ENCODE measurements around the gene FBP2.

FBP2 gene

DNA sequence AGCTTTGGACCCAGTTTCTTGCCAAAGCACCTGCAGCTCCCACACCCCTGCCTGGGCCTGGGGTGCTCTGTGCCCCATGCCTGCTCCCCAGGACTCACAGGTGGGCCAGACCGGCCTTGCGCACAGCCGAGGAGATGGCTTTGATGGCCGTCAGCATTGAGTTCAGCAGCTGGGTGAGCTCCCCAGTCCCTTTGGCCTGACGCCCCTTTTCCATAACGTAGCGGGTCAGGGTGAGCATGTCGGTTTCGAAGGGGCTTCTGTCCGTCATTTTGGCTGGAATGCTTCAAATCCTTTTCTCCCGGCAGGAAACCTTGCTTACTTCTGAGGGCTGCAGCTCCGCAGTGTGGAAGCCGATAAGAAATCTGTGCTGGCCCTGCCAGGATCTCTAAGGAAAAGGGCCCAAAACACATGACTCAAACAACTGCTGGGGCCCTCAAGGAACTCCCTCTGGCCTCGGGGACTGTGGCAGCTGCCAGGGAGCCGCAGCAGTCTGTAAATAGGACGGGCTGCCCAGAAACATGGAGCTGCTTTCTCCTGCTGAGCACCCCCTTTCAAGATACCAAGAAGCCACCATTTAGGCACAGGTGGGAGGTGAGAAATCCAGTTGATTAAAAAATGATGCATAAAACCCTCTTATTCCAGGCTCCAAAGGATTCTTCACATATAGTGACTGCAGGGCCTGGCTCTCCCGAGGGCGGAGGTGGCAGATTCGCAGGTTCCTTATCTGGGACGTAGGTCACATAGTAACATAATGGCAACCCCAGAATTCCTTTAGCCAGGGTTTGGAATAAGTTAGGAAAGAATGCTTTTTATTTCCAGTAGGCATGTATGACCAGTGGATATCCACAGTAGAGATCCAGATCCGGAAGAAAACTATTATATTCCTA lies at the start of gene FBP2:
FBP2 (minus strand) TSS at position 366 of the 887 bp plus-strand sequence; CDS start at position 268, 98 bp downstream.
- DNase-seq: no peak

DNA sequence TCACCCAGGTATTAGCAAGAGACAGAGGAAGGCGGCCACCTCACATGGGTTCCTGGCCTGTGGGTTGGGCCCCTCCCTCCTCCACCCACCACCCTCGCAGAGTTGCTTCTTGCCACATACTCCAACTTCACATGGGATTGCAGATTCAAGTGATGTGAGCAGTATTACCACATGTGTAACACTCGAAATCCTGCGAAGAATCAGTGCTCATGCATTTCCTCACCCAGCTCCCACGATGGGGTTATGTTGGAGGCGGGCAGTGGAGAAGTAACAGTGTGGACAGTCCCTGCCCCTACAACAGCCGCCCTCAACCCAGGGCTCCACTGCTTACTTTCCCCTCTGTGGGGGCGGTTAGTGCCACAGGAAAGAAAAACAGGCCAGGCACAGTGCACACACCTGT lies 49.6 kb upstream of the FBP2 start:
- no peak for DNase-seq

DNA sequence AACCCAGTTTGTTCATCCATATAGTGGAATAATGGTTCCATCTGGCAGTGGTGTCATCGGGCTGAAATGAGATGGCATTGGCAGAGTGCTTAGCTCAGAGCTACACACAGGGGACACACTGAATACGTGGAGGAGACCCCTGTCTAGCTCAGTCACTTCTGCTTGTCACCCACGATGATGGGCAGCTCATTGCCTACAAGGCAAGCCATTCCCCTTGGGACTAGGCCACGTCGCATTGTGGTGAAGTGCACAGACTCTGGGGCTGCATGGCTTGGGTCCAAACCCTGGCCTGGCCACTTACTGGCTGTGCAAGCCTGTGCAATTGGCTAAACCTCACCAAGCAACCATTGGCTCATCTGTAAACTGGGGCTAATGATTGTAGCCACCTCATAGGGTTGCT lies 48.9 kb upstream of the FBP2 start:
- DNase-seq: no peak

DNA sequence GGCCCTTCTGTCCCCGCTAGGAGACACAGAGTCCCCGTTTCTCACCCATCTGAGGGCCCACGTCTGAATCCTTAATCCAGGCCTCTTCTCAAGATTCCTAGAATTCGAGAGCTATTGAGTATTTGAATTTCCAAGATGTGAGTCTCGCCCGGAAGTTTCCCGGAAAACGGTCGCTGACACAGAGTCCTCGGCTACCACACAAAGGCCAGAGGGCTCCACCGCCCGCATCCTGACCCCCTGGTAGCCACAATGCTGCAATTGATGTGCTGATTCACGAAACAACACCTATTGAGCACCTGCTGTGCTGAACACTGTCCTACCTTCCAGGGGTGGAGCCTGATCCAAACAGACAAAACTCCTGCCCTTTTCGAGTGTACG lies 46.4 kb upstream of the FBP2 start:
- no peak for DNase-seq

DNA sequence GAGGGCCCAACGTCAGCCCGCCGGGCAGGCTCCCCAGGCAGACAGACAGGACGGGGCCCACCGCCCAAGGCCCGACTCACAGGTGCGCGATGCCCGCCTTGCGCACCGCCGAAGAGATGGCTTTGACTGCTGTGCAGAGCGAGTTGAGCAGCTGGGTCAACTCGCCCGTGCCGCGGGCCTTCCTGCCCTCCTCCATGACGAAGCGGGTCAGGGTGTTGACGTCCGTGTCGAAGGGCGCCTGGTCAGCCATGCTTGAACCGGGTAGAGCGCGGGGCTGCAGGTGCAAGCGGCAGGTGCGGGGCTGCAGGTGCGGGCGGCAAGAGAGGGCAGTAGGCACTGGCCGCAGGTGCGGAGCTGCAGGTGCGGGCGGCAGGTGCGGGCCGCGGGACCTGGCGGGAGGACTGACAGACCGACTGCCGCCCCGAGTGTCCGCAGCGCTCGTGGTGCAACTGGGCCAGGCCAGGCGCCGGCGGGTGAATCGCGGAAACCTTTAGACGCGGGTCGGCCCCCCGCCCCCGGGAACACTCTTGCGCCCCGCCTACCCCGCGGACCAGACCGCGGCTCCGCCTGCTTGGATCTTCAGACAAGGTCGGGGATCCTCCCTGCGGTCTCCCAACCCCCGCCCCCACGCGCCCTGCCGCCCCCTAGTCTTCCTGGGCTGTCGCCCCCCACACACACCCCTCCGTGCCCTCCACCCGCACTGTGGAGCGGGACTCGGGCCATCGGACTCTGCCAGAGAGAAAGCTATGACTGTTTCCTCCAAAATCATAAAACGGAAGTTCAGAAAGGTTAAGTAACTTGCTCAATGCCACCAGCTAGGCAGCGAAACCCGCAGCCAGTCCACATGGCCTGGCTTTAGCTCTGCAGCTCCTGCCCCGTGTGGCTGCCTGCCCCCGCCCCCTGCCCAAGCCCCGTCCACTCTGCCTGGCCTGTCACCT lies 45.7 kb upstream of the FBP2 start, which contains the start of gene FBP1:
FBP1 (minus strand) TSS at position 458 of the 938 bp plus-strand sequence; CDS start at position 250, 208 bp downstream.
- peak; percentile 64 for DNase-seq

DNA sequence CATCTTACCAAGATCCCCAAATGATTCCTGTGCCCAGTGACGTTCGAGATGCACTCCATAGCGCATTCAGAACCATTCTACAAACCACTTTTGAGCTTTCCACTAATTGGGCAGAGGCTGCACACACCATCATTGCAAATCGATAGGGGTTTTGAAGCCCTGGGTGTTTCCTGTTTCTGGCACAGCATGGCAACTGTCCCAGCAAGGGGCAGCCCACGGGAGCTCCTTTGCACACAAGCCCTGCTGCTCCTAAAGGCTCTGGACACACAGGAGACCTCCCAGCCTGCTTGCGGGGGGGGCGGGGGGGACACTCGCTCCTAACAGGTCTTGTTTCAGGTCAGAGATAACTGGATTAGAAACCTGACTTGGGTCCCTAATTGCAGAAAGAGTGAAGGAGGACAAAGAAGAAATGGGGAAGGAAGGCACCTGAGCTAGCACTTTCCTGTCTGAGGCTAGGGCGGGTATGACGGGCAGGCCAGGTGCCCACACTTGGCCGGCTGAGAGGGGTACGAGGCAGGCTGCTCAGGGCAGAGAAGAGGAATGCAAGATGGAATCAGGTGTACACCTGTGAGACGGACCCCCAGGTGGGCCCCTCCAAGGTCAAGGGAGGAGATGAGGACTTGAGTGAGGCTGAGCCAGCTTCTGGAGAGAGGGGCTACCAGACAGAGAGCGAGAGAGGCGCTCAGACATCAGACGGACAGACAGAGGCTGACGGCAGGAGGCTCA lies 44.9 kb upstream of the FBP2 start:
- no peak for DNase-seq

DNA sequence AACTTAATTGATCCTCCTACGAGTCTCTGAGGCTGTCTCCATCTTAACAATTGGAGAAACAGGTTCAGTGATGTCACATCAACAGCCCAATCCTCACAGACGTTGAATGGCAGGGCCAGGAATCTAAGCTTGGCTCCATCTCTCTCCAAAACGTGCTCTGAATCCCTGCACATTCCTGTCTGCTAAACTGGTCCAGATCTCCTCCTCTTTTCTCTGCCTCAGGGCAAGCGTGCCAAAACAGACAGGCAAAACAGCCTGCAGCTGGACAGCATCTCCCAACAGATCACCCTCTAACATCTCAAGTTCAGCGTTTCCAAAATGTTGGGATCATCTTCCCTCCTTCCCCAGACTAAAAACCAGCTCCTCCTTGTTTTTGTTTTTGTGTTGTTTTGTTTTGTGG lies 39.1 kb upstream of the FBP2 start:
- no peak for DNase-seq

DNA sequence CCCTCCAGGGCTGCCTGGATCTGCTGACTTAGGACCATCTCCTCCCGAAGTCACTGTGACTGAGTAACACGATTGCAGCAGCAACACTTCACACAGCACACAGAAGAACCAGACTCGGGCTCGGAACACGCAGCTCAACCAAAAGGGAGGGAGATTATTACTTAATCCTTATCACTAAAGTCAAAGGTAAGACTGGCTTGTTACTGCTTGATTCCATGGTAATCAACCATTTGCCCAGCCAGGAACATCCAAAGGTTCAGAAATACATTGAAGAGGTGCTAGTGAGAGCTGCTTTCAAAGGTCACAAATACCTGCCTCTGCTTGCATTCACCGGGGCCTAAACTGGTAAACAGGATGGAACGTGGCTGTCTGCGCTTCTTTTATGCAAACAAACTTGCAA lies 38.0 kb upstream of the FBP2 start:
- no peak for DNase-seq

DNA sequence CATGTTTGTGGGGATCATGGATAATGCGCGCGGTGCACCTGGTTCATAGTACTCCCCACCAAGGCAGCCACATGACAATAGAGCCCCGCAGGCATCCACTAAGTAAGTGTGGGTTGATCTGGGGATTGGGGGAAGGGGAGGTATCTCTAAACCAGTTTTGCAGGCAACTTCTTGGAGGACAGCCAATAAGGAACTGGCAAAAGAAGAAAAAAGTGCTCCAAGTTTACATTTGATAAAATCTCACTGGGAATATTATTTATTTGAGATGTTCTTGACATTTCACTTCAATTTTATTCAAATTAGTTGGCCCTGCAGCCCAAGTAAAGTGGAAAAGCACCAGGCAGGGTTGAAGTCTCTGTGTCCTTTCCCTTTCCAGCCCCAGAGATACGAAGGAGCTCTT lies 37.2 kb upstream of the FBP2 start:
- no peak for DNase-seq

DNA sequence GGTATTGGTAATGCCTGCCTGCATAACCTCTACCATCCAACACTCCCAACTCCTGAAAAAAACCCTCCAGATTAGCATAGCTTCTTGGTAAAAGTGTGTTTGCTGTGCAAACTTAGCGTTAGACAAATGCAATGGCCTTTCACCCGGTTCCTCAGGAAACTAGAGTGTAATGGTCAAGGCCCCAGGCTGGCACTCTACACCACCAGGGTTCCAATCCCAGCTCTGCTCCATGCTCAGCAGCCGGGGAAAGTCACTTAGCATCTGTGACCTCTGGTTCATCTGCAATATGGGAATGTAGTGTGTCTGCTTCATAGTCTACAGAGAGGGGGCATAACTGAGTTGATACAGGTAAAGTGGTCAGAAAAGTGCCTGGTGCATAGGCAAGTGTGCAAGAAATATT lies 36.7 kb upstream of the FBP2 start:
- no peak for DNase-seq

DNA sequence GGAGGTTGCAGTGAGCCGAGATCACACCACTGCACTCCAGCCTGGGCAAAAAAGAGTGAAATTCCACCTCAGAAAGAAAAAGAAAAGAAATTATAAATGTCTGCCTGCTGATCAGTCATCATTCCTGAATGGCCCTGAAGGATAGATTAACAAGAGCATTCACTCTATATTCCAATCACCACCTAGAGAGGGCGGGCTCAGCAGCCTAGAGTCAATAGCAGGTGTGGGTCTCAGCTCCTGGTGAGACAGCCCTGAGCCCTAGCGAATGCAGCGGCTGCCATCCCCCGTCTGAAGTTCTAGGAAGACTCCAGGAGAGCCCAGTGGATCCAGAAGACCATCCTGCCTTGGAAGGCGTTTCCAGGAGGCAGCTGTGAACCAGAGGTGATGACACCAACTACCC lies 33.7 kb upstream of the FBP2 start:
- no peak for DNase-seq

DNA sequence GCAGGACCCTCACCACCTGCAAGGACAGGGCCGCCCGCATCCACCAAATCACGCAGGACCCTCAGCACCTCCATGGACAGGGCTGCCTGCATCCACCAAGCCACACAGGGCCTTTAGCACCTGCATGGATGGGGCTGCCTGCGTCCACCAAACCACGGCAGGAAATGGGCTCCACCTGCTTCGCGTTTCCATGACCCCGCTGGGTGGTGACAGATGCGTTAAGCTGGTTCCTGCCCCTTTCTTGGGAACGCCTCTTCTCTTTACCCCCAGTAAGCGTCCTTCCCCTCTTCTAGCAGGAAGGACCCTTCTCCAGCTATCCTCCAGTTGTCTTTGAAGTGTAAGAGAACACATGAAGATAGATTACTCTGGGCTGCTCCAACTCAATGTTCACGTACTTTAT lies 32.2 kb upstream of the FBP2 start:
- peak; percentile 22 for DNase-seq

DNA sequence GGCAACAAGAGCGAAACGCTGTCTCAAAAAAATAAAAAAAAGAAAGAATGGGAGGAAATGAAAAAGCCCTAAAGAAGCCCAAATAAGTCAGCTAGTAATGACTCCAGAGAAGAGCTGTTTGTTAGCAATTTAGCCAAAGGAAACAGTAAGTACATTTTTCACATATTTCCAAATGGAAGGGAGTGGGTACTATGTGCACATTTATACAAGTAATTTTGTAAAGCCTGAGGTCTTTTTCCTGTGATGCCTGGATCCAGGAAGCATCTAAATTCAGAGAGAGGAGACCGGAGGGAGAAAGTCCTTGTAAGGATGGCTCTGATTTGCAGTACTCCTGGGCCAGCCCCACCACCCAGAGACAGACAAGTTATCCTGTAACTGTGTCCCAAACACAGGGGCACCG lies 31.0 kb upstream of the FBP2 start:
- DNase-seq: no peak

DNA sequence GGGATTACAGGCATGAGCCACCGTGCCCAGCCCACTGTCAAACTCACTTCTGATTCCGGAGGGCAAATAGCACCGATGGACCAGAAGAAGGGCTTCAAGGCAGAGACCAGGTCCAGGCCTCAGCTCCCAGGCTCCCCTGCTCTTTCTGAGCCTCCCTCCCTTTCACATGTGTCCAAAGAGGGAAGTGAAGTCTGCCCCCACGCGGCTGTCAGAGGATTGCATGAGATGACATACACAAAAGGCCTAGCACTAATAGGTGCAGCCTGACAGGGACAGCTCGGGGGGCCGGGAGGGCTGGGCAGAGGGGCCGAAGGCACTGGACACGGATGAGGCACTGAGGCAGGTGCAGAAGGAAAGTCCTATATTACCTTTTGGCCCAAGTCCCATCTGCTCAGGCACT lies 29.6 kb upstream of the FBP2 start:
- DNase-seq: peak; percentile 58

DNA sequence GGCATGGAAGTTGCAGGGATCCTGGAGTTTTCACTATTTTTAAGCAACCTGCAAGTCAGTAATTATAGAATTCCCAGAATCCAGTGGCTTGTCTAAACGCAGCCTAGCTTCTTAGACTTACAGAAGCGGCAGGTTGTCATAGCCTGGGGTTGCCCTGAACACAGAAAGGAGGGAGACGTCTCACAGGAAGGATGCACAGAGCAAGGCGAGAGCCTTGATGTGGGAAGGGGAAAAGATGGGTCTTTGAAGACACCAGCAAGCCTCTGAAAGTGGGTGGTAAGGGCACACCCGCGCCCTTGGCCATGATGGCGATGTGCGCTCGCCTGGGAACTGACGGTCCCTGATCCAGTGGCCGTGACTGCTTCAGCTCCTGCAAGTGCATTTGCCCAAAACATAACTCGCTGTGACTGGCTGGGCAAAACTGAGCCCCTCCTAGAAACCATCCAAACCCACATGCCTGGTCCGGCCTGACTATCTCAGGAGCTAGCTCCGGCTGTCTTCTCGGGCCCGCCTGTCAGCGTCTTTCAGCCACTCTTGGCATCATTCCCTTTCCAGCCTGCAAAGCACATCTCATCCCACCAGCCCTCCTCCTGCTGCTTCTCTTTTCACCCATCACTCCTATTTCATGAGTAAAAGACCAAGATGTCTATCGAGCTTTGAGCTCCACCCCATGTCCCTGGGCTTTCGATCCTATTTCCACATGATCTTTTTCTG lies 28.6 kb upstream of the FBP2 start:
- DNase-seq: no peak

DNA sequence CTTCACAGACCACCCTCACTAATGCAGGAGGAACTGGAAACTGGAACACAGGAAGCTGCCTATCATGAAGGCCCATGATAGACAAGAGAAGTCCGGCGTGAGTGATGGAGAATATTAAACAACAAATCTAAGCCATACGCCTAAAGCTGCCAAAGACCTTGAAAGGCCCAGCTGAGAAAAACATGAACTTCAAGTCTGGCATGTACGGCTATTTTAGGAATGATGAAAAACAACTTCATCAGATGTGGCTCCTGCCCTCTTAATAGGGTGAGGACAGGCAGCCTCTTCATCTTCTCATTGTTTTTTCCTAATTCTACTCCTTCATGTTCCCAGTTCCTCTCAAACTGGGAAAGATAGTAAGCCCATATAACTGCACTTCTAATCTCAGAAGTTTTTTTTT lies 25.4 kb upstream of the FBP2 start:
- DNase-seq: no peak

DNA sequence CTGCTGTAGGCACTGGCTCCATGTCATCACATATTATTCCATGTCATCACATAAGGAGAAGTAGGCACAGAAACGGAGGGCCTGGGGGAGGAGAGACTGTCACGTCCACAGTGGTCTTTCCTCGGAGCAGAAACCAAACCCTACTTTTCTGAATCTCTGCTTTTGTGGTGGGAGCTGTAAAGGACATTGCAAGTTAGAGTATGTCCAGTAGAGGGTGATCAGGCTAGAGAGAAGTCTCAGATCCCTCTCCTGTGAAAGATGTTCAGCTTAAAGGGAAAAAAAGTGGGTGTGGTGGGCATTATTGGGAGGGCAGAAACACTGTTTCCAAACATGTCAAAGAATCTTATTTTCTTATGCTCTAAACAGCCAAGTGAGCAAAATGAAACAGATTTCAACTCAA lies 19.4 kb upstream of the FBP2 start:
- DNase-seq: no peak

DNA sequence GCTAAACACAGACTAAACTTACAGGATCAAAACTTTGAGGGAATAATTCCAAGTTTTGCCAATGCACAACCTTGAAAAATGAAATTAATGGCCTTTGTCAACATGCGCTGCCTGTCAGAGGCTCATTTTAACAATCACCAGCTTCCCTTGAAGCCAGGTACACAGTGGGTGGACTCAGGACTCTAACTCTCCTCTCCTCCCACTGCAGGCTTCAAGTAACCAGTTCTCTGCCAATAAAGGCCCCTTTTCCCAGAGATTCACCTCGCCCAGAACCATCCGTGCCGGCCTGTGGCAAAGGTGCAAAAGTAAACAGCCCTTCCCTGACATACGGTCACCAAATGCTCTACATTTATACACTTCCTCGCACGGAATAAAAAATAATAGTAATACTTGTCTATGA lies 18.4 kb upstream of the FBP2 start:
- DNase-seq: no peak

DNA sequence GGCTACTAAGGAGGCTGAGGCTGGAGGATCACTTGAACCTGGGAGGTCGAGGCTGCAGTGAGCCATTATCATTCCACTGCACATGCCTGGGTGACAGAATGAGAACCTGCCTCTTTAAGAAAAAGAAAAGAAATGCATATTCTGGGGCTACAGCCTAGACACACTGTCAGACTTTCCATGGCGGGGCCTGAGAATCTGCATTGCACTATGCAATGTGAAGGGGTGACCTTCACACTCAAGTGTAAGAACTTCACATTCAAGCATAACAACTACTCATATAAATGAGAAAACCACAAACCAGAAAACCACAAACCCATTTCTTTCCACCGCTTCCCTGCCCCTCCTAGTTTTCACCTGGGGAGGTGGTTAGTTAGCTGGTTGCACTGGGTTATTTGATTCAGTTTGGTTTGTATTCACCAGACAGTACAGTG lies 18.0 kb upstream of the FBP2 start:
- no peak for DNase-seq

DNA sequence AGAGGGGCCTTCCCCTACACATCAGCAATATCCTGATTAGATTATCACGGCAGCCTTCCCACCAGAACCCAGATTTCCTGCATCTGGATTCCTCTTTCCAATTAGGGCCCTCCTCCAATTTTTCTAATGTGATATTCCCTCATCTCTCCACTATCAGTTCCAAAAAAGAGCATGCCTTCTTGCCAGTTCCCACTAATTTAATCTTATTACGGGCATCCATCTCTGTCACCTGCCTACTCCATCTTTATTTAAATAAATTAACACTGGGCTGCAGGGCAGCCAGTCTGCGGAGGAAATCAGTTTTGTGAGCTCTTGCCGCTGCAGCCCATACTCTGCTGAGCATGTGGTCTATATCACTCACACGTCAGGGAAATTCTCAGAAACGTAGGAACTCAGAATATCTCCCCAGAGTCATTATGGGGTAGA lies 16.6 kb upstream of the FBP2 start:
- no peak for DNase-seq

DNA sequence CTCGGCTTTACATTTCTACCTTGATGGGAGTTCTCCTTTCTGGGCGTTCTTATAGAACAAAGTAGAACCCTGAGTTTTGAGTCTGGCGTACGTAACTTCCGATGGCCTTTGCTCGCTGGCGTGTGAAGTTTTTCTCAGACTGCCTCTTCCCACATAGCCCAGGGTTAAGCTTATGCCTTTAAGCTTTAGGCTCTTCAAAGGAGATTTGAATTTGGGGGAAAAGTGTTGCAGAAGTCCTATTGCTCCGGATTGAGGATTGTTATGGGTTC lies 13.7 kb upstream of the FBP2 start:
- DNase-seq: no peak

DNA sequence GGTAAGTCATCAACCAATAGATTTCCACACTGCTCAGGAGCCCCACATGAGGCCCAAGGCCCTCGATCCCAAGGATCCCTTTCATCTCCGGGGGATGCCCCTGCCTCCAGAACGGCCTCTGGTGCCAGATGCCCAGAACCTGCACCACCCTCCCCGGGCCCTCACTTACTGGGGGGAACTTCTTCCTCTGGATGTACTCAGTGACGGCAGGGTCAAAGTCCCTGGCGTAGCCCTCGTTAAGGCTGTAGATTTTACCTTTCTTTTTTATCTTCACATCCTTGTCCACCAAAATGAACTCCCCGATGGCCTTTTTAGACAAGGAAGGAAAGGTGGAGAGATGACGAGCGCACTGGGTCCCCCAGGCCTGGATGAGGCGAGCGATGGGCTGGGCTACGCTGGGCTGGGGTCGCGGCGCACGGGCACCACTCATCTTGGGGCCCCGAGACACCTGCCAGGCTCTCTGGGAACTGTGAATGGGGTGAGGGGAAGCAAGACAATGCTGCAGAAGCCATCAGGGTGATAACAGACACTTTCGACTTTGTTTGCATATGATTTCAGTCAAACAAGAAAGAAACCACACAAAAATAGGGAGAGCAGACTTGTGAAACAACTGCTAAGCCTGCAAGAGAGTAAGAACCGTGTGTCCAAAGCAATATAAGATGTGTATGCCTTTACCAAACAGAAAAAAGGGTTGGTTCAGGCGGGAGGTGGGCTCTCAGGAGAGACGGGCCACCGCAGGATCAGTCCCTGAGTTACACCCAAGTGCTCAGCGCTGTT lies 13.2 kb upstream of the FBP2 start:
- no peak for DNase-seq

Data from NCI-H69 (cell line).